GM18861 (cell line): ENCODE measurements around the gene ARFRP1.

ENCODE experiments used
- ATAC-seq: cut with Tn5 transposase; IDR thresholded peaks from one replicate; pipeline ENCODE4 v1.9.1; 2021; ENCODE audit not compliant: unreplicated experiment

Gene ARFRP1

GRCh38 chr20:63691711-63692435 is 15.9 kb downstream of the ARFRP1 start:
- ATAC-seq: no peak

GRCh38 chr20:63690898-63691710 is 16.7 kb downstream of the ARFRP1 start:
- ATAC-seq: no peak

DNA sequence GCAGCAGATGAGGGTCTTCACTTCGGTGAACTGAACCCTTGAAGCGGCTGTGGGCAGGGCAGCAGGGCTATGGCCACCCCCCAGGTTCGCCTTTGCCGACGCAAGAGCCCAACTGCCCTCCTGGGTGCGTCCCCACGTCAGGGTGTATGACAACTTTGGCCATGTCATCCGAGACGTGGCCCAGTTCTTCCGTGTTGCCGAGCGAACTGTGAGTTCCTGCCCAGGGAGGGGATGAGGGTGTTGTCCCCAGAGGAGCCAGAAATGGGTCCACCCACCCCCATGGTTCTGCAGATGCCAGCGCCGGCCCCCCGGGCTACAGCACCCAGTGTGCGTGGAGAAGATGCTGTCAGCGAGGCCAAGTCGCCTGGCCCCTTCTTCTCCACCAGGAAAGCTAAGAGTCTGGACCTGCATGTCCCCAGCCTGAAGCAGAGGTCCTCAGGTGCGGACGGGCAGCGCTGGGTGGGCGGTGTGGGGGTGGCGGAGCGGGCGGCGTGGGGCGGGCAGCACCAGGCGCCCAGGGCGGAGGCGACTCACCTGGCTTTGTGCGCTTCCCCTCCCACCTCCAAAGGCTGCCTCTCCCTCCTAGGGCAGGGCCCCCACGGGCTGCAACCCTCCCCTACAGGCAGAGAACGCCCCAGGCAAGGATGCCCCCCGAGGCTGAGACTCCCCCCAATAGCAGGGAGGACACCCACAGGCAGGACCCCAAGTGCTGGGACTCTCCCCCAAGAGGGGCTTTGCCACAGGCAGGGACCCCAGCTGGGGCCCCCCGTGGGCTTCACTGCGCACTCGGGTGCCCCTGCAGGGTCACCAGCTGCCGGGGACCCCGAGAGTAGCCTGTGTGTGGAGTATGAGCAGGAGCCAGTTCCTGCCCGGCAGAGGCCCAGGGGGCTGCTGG is 17.5 kb downstream of the ARFRP1 start:
- ATAC-seq: no peak

- no peak for ATAC-seq
Measured at GRCh38 chr20:63689046-63690002, 18.5 kb downstream of the ARFRP1 start.

- ATAC-seq: no peak
Measured at GRCh38 chr20:63688228-63689045, 19.3 kb downstream of the ARFRP1 start.

GRCh38 chr20:63687419-63688178 is 20.2 kb downstream of the ARFRP1 start:
- no peak for ATAC-seq

- no peak for ATAC-seq
Measured at GRCh38 chr20:63686492-63687321, 21.1 kb downstream of the ARFRP1 start.

DNA sequence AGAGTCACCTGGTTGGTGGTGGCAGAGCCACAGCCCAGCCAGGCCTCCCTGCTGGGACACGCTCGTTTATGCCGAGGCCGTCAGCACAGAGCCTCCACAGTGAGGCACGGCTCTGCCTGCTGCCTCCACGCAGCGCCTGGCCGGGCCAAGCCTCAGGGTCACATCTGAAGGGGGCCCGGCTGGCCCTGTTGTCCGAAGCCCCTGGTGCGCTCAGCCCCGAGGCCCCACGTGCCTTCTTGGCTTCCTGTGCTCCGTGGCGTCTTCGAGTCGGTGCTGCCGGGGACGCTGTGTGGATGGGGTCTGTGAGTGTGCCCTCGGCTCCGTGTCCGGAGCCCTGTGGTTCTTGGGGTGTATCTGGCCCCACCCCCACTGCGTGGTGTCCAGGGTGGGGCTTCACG is 21.7 kb downstream of the ARFRP1 start:
- no peak for ATAC-seq

DNA sequence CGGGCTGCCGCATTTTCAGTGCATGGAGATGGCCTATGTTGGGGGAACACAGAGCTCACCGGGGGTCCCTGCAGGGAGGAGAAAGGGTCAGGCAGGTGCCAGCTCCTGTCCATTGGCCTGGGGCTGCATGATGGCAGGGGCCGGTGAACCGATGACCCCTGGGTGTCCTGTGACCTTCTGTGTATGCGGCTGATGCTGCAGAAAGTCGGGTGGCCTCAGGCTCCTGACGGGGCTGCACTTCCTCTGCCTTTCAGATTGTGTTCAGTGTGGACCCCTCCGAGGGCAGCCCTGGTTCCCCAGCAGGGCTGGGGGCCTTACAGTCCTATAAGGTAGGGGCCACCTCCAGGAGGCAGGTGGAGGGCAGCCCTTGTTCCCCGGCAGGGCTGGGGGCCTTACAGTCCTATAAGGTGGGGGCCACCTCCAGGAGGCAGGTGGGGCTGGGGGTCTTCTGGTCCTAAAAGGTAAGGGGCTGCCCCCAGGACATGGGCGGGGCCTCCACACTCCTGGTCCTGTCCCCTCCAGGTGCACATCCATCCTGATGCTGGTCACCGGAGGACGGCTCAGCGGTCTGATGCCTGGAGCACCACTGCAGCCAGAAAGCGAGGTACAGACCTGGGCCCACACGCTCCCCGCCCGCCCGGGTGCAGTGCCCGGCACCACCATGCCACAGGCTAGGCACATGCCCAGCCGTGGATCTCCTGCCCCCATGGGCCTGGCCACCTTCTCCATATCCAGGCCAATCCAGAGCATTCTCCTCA is 22.3 kb downstream of the ARFRP1 start:
- no peak for ATAC-seq

DNA sequence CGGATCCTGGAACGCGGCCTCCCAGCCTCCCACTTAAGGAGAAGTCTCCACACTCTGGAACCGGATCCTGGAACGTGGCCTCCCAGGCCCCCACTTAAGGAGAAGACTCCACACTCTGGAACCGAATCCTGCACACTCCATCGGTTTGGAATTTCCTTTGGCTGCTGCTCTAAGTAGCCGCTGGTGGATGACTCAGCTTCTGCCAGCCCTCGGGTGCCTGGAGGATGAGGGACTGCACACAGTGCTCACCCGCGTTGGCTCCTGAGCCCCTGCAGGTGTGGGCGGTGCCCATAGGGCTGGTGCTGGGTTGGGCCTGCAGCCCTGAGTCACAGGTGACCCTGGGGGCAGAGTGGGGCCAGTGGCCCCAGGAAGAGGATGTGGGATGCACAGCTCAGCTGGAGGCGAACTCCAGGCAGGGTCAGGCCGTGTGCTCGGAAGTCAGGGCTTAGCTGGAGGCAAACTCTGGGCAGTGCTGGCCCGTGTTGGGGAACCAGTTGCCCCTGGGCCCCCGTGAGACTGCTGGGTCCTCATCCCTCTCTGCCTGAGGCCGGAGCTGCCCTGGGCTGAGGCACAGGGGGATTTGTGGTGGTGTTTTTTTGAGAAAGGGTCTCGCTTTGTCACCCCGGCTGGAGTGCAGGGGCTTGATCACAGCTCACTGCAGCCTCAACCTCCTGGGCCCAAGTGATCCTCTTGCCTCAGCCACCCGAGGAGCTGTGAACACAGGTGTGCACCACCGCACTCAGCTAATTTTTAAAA is 25.2 kb downstream of the ARFRP1 start:
- no peak for ATAC-seq

DNA sequence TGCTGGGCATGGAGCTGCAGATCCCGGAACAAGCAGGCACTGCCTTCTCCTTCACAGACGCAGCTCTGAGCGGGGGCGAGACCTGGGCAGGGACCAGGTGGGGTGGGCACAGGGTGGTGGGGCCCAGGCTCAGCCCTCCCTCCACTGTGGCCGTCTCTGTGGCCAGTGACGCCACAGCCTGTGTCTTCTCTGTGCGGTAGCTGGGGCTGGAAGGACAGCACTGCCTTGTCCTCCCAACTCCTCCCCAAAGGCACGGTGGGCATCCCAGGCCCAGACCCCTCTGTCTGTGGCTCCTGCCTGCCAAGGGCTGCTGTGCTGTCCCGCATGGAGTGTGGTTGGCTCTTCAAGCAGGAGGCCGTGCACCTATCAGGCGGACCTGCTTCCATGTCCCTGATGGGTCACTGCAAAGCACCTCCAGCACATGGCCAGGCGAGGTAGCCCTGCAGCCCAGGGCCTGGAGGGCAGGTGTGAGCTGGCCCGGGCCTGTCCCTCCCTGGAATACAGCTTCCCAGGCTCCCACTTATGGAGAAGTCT is 26.1 kb downstream of the ARFRP1 start:
- ATAC-seq: no peak

DNA sequence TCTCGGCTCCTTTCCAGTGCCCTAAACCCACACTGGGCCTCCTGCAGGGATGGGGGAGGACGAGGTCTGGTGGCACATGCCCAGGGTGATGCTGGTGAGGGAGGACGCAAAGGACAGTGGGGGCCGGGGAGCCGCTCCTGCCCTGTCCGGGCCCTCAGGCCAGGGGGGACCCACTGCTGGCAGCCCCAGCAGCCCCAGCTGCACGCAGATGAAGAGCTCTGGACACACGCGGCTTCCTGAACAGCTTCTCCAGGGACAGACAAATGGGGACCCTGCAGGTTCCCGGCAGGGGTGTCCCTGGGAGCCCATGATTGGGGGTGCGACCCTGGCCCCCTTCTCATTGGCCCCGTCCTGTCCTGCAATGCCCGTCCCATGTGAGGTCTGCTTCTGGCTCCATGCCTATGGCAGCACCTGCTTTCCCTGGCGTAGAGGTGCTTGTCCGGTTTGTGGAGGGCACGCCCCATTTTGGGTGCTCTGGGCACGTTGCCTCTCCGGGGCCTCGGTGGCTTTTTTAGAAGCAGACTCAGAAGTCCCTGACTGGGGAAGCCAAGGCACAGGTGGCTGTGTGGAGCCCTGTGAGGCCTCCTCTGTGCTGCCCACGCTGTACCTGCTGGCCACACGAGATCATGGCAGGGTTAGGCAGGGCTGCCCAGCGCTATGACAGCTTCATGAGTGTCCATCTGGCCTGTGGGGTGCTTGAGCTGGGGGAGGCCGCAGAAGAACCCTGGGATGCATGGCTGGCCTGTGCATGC is 26.7 kb downstream of the ARFRP1 start:
- ATAC-seq: no peak

DNA sequence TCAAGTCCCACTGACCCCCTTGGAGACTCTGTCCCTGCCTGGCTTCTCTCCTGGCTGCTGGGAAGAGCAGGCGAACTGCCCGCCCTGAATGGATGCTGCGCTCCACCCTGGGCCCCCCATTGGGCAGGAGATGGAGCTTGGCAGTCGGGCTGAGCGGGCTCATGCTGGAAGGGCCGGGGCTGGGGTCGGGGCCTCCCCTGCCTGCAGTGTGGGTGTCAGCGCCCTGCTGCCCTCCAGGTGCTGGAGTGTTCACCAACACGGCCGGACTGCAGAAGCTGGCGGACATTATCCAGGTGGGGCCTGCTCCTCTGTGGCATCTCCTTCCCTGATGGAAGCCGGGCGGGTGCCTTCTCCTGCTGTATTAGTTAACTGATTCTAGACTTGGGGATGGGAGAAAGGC is 27.3 kb downstream of the ARFRP1 start:
- ATAC-seq: no peak

DNA sequence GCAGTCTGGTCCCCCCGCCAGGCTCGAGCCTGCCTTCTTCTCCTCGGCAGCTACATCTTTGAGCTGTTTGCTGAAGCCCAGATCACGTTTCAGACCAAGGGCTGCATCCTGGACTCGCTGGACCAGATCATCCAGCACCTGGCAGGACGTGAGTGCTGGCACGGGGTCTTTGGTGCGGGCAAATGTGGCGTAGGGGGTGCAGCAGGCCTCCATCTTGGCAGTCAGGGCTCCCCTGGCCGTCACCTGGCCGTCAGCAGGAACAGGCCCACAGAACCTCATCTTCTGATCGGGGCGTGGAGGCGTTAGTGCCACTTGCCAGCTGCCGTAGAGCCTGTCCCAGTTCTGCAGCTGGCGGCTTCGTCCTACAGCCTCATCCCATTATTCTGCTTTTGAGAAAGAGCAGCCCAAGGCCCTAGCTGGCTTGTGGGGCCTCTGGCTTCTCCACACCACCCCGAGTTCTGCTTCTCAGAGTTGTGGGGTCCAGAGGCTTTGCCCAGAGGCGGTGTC is 27.9 kb downstream of the ARFRP1 start:
- no peak for ATAC-seq
